SK-N-SH treated with all-trans-retinoic acid at 6 μM for 48 hours (cell line): Measurements from ENCODE around the gene CACNA2D2.

Experiments
- ATAC-seq: fragments of 200-7000 bp; cut with Tn5 transposase; 3 replicates; pipeline ENCODE4 v1.9.1; 2020; ENCODE audit warnings: mild to moderate bottlenecking, moderate library complexity
- ARNTL ChIP-seq: fragments of 450-650 bp; formaldehyde crosslinking; IDR thresholded peaks from 2 replicates; pipeline ENCODE4 v1.5.0; 2020; ENCODE audit warnings: low read depth, mild to moderate bottlenecking, moderate library complexity, borderline replicate concordance
- BACH2 ChIP-seq: fragments of 250-450 bp; sonication (Bioruptor Pico); IDR thresholded peaks from 2 replicates; pipeline ENCODE4 v1.9.0; 2021; ENCODE audit warnings: mild to moderate bottlenecking, borderline replicate concordance
- CREB5 ChIP-seq: fragments of 250-450 bp; sonication (Bioruptor Pico); IDR thresholded peaks from 2 replicates; pipeline ENCODE4 v1.5.1; 2020; ENCODE audit warnings: low read depth, mild to moderate bottlenecking, moderate library complexity
- CSRNP3 ChIP-seq: fragments of 250-450 bp; sonication (Bioruptor Pico); IDR thresholded peaks from 2 replicates; pipeline ENCODE4 v1.5.1; 2021; ENCODE audit warnings: mild to moderate bottlenecking, moderate library complexity
- ESRRG ChIP-seq: fragments of 250-450 bp; sonication (Bioruptor Pico); IDR thresholded peaks from 2 replicates; pipeline ENCODE4 v1.6.1; 2021; ENCODE audit warnings: mild to moderate bottlenecking
- GLIS3 ChIP-seq: fragments of 250-450 bp; sonication (Bioruptor Pico); IDR thresholded peaks from 2 replicates; pipeline ENCODE4 v1.5.0; 2020; ENCODE audit warnings: mild to moderate bottlenecking, moderate library complexity
- ISL1 ChIP-seq: fragments of 250-450 bp; sonication (Bioruptor Pico); IDR thresholded peaks from 2 replicates; pipeline ENCODE4 v2.1.2; 2022; ENCODE audit warnings: mild to moderate bottlenecking, moderate library complexity
- PATZ1 ChIP-seq: fragments of 250-450 bp; sonication (Bioruptor Pico); IDR thresholded peaks from 2 replicates; pipeline ENCODE4 v1.8.0; 2020; ENCODE audit warnings: mild to moderate bottlenecking, moderate library complexity, borderline replicate concordance
- POU6F1 ChIP-seq: fragments of 250-450 bp; sonication (Bioruptor Pico); IDR thresholded peaks from 2 replicates; pipeline ENCODE4 v1.8.0; 2021; ENCODE audit warnings: low read depth, mild to moderate bottlenecking, moderate library complexity, borderline replicate concordance
- PPARA ChIP-seq: fragments of 250-450 bp; sonication (Bioruptor Pico); IDR thresholded peaks from 2 replicates; pipeline ENCODE4 v1.5.0; 2020; ENCODE audit warnings: mild to moderate bottlenecking, borderline replicate concordance
- RARB ChIP-seq: fragments of 250-450 bp; sonication (Bioruptor Pico); IDR thresholded peaks from 2 replicates; pipeline ENCODE4 v1.8.0; 2021; ENCODE audit warnings: mild to moderate bottlenecking, moderate library complexity
- SNAI2 ChIP-seq: fragments of 250-450 bp; sonication (Bioruptor Pico); IDR thresholded peaks from 2 replicates; pipeline ENCODE4 v1.5.0; 2020; ENCODE audit warnings: mild to moderate bottlenecking, moderate library complexity
- TCF4 ChIP-seq: fragments of 250-450 bp; sonication (Bioruptor Pico); IDR thresholded peaks from 2 replicates; pipeline ENCODE4 v1.8.0; 2021; ENCODE audit warnings: mild to moderate bottlenecking, moderate library complexity, borderline replicate concordance
- TOX ChIP-seq: fragments of 250-450 bp; sonication (Bioruptor Pico); IDR thresholded peaks from 2 replicates; pipeline ENCODE4 v1.8.0; 2021; ENCODE audit warnings: mild to moderate bottlenecking, moderate library complexity, borderline replicate concordance
- TSHZ2 ChIP-seq: fragments of 250-450 bp; sonication (Bioruptor Pico); IDR thresholded peaks from 2 replicates; pipeline ENCODE4 v1.5.0; 2020; ENCODE audit warnings: mild to moderate bottlenecking, moderate library complexity
- ZC3H10 ChIP-seq: fragments of 250-450 bp; sonication (Bioruptor Pico); IDR thresholded peaks from 2 replicates; pipeline ENCODE4 v1.5.1; 2021; ENCODE audit warnings: mild to moderate bottlenecking, moderate library complexity
- ZFP3 ChIP-seq: fragments of 250-450 bp; sonication (Bioruptor Pico); IDR thresholded peaks from 2 replicates; pipeline ENCODE4 v1.5.0; 2020; ENCODE audit warnings: mild to moderate bottlenecking, moderate library complexity
- ZNF565 ChIP-seq: fragments of 450-650 bp; formaldehyde crosslinking; conservative IDR thresholded peaks from 2 replicates; pipeline ENCODE4 v1.5.0; 2020; ENCODE audit warnings: low read depth, mild to moderate bottlenecking, moderate library complexity
- ZNF70 ChIP-seq: fragments of 450-650 bp; formaldehyde crosslinking; IDR thresholded peaks from 2 replicates; pipeline ENCODE4 v1.5.0; 2020; ENCODE audit warnings: mild to moderate bottlenecking, moderate library complexity
- ZNF8 ChIP-seq: fragments of 450-650 bp; formaldehyde crosslinking; IDR thresholded peaks from 2 replicates; pipeline ENCODE4 v1.5.0; 2020; ENCODE audit warnings: mild to moderate bottlenecking, moderate library complexity

Gene CACNA2D2

GRCh38 chr3:50502584-50503423 lies 630 bp downstream of the CACNA2D2 start:
- TF ChIP-seq POU6F1 (CRISPR knock-in tag) (no peak), TCF4 (CRISPR knock-in tag) (no peak), SNAI2 (CRISPR knock-in tag) (no peak), ARNTL (CRISPR knock-in tag) (no peak), PPARA (no peak), TOX (CRISPR knock-in tag) (no peak), BACH2 (CRISPR knock-in tag) (no peak), GLIS3 (CRISPR knock-in tag) (no peak), PATZ1 (CRISPR knock-in tag) (no peak), TSHZ2 (CRISPR knock-in tag) (no peak), ZC3H10 (CRISPR knock-in tag) (no peak), ESRRG (CRISPR knock-in tag) (no peak), CSRNP3 (no peak), RARB (CRISPR knock-in tag) (no peak), ISL1 (CRISPR knock-in tag) (no peak), ZNF70 (CRISPR knock-in tag) (no peak), ZNF565 (no peak), ZNF8 (CRISPR knock-in tag) (no peak), ZFP3 (no peak), CREB5 (no peak)
- ATAC-seq: no peak; the same call in 2 of the 3 replicates

GRCh38 chr3:50502225-50502583 lies 1.2 kb downstream of the CACNA2D2 start:
- peak; percentile 14; the same call in 1 of the 3 replicates for ATAC-seq
- TF ChIP-seq POU6F1 (CRISPR knock-in tag) (no peak), SNAI2 (CRISPR knock-in tag) (no peak), ISL1 (CRISPR knock-in tag) (no peak), ZFP3 (no peak), ZC3H10 (CRISPR knock-in tag) (no peak), TCF4 (CRISPR knock-in tag) (no peak), ZNF70 (CRISPR knock-in tag) (no peak), CSRNP3 (no peak), RARB (CRISPR knock-in tag) (no peak), TSHZ2 (CRISPR knock-in tag) (no peak), PATZ1 (CRISPR knock-in tag) (no peak)
